Left lung (tissue), 10 donors: ENCODE measurements around the gene HOXB6. TPM values are rescaled to one million over a fixed set of nuclear protein-coding genes. Genes with fewer than 3 reads are reported as not detected.

Experiments
- ATAC-seq: fragments of 200-7000 bp; cut with Tn5 transposase; one replicate; pipeline ENCODE4 v1.9.1; 2020; ENCODE audit warnings: moderate library complexity
- DNase-seq, 4 donors: peaks; one replicate each; pipeline ENCODE4 v3.0.0-alpha.2; 2013 to 2020
- H3K27ac ChIP-seq, 2 donors: fragments of 200-600 bp; sonication (generic) in 1 of 2; one replicate each; pipeline versions ENCODE4 v1.5.0 to v1.8.0; 2020 to 2021
- H3K27me3 ChIP-seq, 2 donors: fragments of 200-600 bp; sonication (generic) in 1 of 2; one replicate each; pipeline versions ENCODE4 v1.5.0 to v1.8.0; 2020 to 2021
- H3K36me3 ChIP-seq, 2 donors: fragments of 200-600 bp; sonication (generic) in 1 of 2; one replicate each; pipeline versions ENCODE4 v1.5.0 to v1.8.0; 2020 to 2021
- H3K4me1 ChIP-seq, 2 donors: fragments of 200-600 bp; one replicate each; pipeline ENCODE4 v1.8.0; 2021
- H3K4me3 ChIP-seq, 2 donors: fragments of 200-600 bp; sonication (generic) in 1 of 2; one replicate each; pipeline versions ENCODE4 v1.5.0 to v1.8.0; 2020 to 2021; ENCODE audit warnings: mild to moderate bottlenecking in 1 of 2
- H3K9me3 ChIP-seq, 2 donors: fragments of 200-600 bp; sonication (generic) in 1 of 2; one replicate each; pipeline versions ENCODE4 v1.5.0 to v1.8.0; 2020 to 2021
- CTCF ChIP-seq, 2 donors: fragments of 200-600 bp; sonication (generic) in 1 of 2; IDR thresholded peaks; one replicate each; pipeline versions ENCODE4 v1.5.0 to v1.8.0; 2021; ENCODE audit warnings: antibody characterized with exemption in 2 of 2
- intact Hi-C, 2 donors: fragments of 100-400 bp; cut with DNase I; formaldehyde crosslinking; loops; one replicate each; pipeline versions ENCODE4 v1.11.2 to v1.14.2; 2022
- polyA plus RNA-seq, 6 donors: library from polyadenylated mRNA; unstranded; fragments of 120-200 nt; gene quantifications; one replicate each; pipeline ENCODE4 v1.2.1, GENCODE V29; 2013; ENCODE audit not compliant: insufficient read length in 6 of 6
- total RNA-seq, 2 donors: library from RNA; stranded (reverse); fragmentation: NEBNext Ultra II Directional; extraction: Animal tissue kit (Norgen Biotek cat#: 25700); gene quantifications; one replicate each; pipeline ENCODE4 v1.2.1, GENCODE V29; 2021
- donor health status: DM: no; HTN: yes; CAD: no.
- donor health status: DM: no; HTN: no; CAD: no.

HOXB6 gene
- total and polyA plus RNA-seq, 8 donors, result 5.1 to 17.1 (median 12.1) TPM

GRCh38 chr17:48646183-48647102, 41.7 kb upstream of the HOXB6 start:
- intact Hi-C loops, result no loop called here
- peak overlapping the region in 1 of 2 donors; percentile 34 for H3K4me3 ChIP-seq
- H3K27me3 ChIP-seq, result peaks cover 81 to 100% of the 10 kb centered on the region in 2 donors
- TF ChIP-seq CTCF (IDR thresholded peaks at IDR 0.05), result no peak
- DNase-seq (peak in 1 of 4 donors; percentile 77), ATAC-seq (no peak)
- H3K36me3 ChIP-seq, result no peaks in the 10 kb centered on the region
- peaks cover 0 to 14% of the 10 kb centered on the region in 2 donors for H3K4me1 ChIP-seq
- H3K27ac ChIP-seq, result no peak overlapping the region
- H3K9me3 ChIP-seq, result no peaks in the 10 kb centered on the region

GRCh38 chr17:48645639-48646182, 40.9 kb upstream of the HOXB6 start:
- Histone ChIP-seq H3K27me3 (peaks cover 88 to 100% of the 10 kb centered on the region in 2 donors), H3K9me3 (no peaks in the 10 kb centered on the region), H3K36me3 (no peaks in the 10 kb centered on the region), H3K4me1 (peaks cover 0 to 14% of the 10 kb centered on the region in 2 donors), H3K4me3 (no peak overlapping the region), H3K27ac (no peak overlapping the region)
- TF ChIP-seq CTCF (IDR thresholded peaks at IDR 0.05), result no peak
- DNase-seq, result no peak
- intact Hi-C loops, result no loop called here
- ATAC-seq, result no peak

GRCh38 chr17:48644910-48645557, 40.2 kb upstream of the HOXB6 start:
- H3K27ac ChIP-seq, result no peak overlapping the region
- no peak for ATAC-seq
- no peak for DNase-seq
- H3K27me3 ChIP-seq, result peaks cover 94 to 100% of the 10 kb centered on the region in 2 donors
- H3K4me1 ChIP-seq, result peaks cover 0 to 14% of the 10 kb centered on the region in 2 donors
- intact Hi-C loops, result no loop called here
- no peaks in the 10 kb centered on the region for H3K36me3 ChIP-seq
- no peak overlapping the region for H3K4me3 ChIP-seq
- H3K9me3 ChIP-seq, result no peaks in the 10 kb centered on the region
- no peak for TF ChIP-seq CTCF (IDR thresholded peaks at IDR 0.05)

- peaks cover 0 to 14% of the 10 kb centered on the region in 2 donors for H3K4me1 ChIP-seq
- H3K27ac ChIP-seq, result no peak overlapping the region
- ATAC-seq, result no peak
- H3K27me3 ChIP-seq, result peaks cover 94 to 100% of the 10 kb centered on the region in 2 donors
- intact Hi-C loops, result no loop called here
- no peak for DNase-seq
- no peak for TF ChIP-seq CTCF (IDR thresholded peaks at IDR 0.05)
- H3K36me3 ChIP-seq, result no peaks in the 10 kb centered on the region
- no peaks in the 10 kb centered on the region for H3K9me3 ChIP-seq
- H3K4me3 ChIP-seq, result no peak overlapping the region
Observed at GRCh38 chr17:48644159-48644558, 39.4 kb upstream of the HOXB6 start.

- Histone ChIP-seq H3K4me3 (no peak overlapping the region), H3K9me3 (no peaks in the 10 kb centered on the region), H3K27ac (no peak overlapping the region), H3K27me3 (peaks cover 98 to 100% of the 10 kb centered on the region in 2 donors), H3K4me1 (peaks cover 0 to 14% of the 10 kb centered on the region in 2 donors), H3K36me3 (no peaks in the 10 kb centered on the region)
- intact Hi-C loops, result no loop called here
- TF ChIP-seq CTCF (IDR thresholded peaks at IDR 0.05), result no peak
- DNase-seq (no peak), ATAC-seq (no peak)
Observed at GRCh38 chr17:48643697-48644012, 38.9 kb upstream of the HOXB6 start.
